ENCODE data around the gene KLF7.

Gene KLF7

GRCh38 chr2:207150284-207150683 lies 15.5 kb downstream of the KLF7 start:
- DNase-seq (ENCODE audit: low read depth in 4 of 4, low spot score in 1 of 4), result no peak

GRCh38 chr2:207149249-207150213 lies 16.2 kb downstream of the KLF7 start:
- no peak for DNase-seq (ENCODE audit: low read depth in 4 of 4, low spot score in 1 of 4)

GRCh38 chr2:207148020-207148419 lies 17.7 kb downstream of the KLF7 start:
- DNase-seq (ENCODE audit: low read depth in 4 of 4, low spot score in 1 of 4), result no peak

GRCh38 chr2:207144173-207144785 lies 21.5 kb downstream of the KLF7 start:
- no peak for DNase-seq (ENCODE audit: low read depth in 4 of 4, low spot score in 1 of 4)

- no peak for DNase-seq (ENCODE audit: low read depth in 4 of 4, low spot score in 1 of 4)
These were observed 22.3 kb downstream of the KLF7 start for GRCh38 chr2:207143215-207144172.

GRCh38 chr2:207142461-207142860 lies 23.3 kb downstream of the KLF7 start:
- no peak for DNase-seq (ENCODE audit: low read depth in 4 of 4, low spot score in 1 of 4)

GRCh38 chr2:207141386-207141785 lies 24.4 kb downstream of the KLF7 start:
- no peak for DNase-seq (ENCODE audit: low read depth in 4 of 4, low spot score in 1 of 4)

GRCh38 chr2:207140265-207140664 lies 25.5 kb downstream of the KLF7 start:
- no peak for DNase-seq (ENCODE audit: low read depth in 4 of 4, low spot score in 1 of 4)

GRCh38 chr2:207139552-207139951 lies 26.2 kb downstream of the KLF7 start:
- no peak for DNase-seq (ENCODE audit: low read depth in 4 of 4, low spot score in 1 of 4)

GRCh38 chr2:207138627-207139297 lies 27.0 kb downstream of the KLF7 start:
- no peak for DNase-seq (ENCODE audit: low read depth in 4 of 4, low spot score in 1 of 4)

- DNase-seq (ENCODE audit: low read depth in 4 of 4, low spot score in 1 of 4), result no peak
These were observed 28.0 kb downstream of the KLF7 start for GRCh38 chr2:207137596-207138337.

- DNase-seq (ENCODE audit: low read depth in 4 of 4, low spot score in 1 of 4), result no peak
These were observed 28.9 kb downstream of the KLF7 start for GRCh38 chr2:207136874-207137273.

GRCh38 chr2:207135801-207136457 lies 29.8 kb downstream of the KLF7 start:
- no peak for DNase-seq (ENCODE audit: low read depth in 4 of 4, low spot score in 1 of 4)

GRCh38 chr2:207135340-207135739 lies 30.4 kb downstream of the KLF7 start:
- DNase-seq (ENCODE audit: low read depth in 4 of 4, low spot score in 1 of 4), result no peak

- DNase-seq (ENCODE audit: low read depth in 4 of 4, low spot score in 1 of 4), result no peak
These were observed 31.8 kb downstream of the KLF7 start for GRCh38 chr2:207133820-207134519.

GRCh38 chr2:207133458-207133819 lies 32.3 kb downstream of the KLF7 start:
- no peak for DNase-seq (ENCODE audit: low read depth in 4 of 4, low spot score in 1 of 4)

GRCh38 chr2:207132019-207132418 lies 33.7 kb downstream of the KLF7 start:
- DNase-seq (ENCODE audit: low read depth in 4 of 4, low spot score in 1 of 4), result no peak

- no peak for DNase-seq (ENCODE audit: low read depth in 4 of 4, low spot score in 1 of 4)
These were observed 34.2 kb downstream of the KLF7 start for GRCh38 chr2:207131594-207131993.

GRCh38 chr2:207130958-207131521 lies 34.7 kb downstream of the KLF7 start:
- no peak for DNase-seq (ENCODE audit: low read depth in 4 of 4, low spot score in 1 of 4)
